GM23248 (cell line): ENCODE data around the gene POLR1H.

Experiments used
- EZH2 ChIP-seq: fragments of 200-600 bp; sonication (generic); IDR thresholded peaks from 2 replicates; pipeline ENCODE4 v1.6.1; 2018; ENCODE audit warnings: antibody characterized with exemption, mild to moderate bottlenecking; ENCODE audit not compliant: insufficient read depth, poor library complexity, severe bottlenecking
- EZH2phosphoT487 ChIP-seq: fragments of 200-600 bp; sonication (generic); IDR thresholded peaks from 2 replicates; pipeline ENCODE4 v1.6.1; 2018; ENCODE audit warnings: antibody characterized with exemption, moderate library complexity, mild to moderate bottlenecking, low read depth; ENCODE audit not compliant: insufficient read depth

DNA sequence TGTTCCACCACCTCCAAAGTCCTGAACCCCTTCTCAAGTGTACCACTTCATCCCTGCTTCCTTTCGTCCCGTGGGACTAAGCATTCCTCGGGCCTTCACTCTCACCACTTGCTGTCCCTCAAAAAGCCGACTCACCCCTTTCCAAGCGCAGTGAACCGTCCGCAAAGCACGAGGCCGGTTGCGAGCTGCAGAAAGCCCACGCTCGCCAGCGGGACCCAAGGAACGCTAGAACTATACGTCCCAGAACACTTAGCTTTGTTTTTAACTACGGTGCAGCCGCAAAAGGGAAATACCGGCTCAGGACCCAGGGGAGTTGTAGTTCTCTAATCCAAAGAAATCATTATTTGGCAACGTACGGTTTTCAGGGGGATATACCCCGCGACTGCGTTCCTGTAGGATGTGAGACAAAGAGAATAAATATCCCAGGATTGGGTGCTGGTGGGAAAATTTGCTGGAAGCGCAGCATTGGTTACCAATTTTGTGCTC is 416 bp upstream of the POLR1H start:
- TF ChIP-seq EZH2phosphoT487: no peak
- no peak for TF ChIP-seq EZH2
